SK-N-SH (cell line): Measurements from ENCODE around the gene C1orf226. TPM values are rescaled to one million over a fixed set of nuclear protein-coding genes. Genes with fewer than 3 reads are reported as not detected.

Experiments used
- CTCF ChIA-PET: fragments of 300-600, 350-600 bp; formaldehyde crosslinking; extraction: SDS; loops from one replicate; lab custom pipeline; 2021; lab: Yijun Ruan, JAX
- POLR2A ChIA-PET: fragments of 350-600 bp; sonication (Branson Sonifier 250); formaldehyde crosslinking; extraction: SDS; loops from one replicate; lab custom pipeline; 2020; ENCODE audit warnings: antibody characterized with exemption, inconsistent platforms; lab: Yijun Ruan, JAX
- DNase-seq: peaks from one replicate; pipeline ENCODE4 v3.0.0; 2012
- H2AFZ ChIP-seq: fragments of 200-600 bp; sonication (generic); 2 replicates; pipeline ENCODE4 v1.8.1; 2016; ENCODE audit warnings: antibody characterized with exemption, mild to moderate bottlenecking, low read depth
- H3F3A ChIP-seq: fragments of 200-600 bp; sonication (generic); replicated peaks from 2 replicates; pipeline ENCODE3; 2016; ENCODE audit warnings: antibody characterized with exemption, mild to moderate bottlenecking; ENCODE audit not compliant: insufficient read depth
- H3K27ac ChIP-seq, 2 experiments: fragments of 200-500 bp in 1 of 2; fragments of 200-600 bp in 1 of 2; sonication (Bioruptor generic) in 1 of 2; sonication (generic), shearing (Covaris generic) in 1 of 2; 2 replicates each; pipeline versions ENCODE4 v1.5.1 to v1.6.1; 2014 to 2016; ENCODE audit warnings: low read depth in 2 of 2, inconsistent platforms in 1 of 2, low read length in 1 of 2, mild to moderate bottlenecking in 1 of 2, mixed read lengths in 1 of 2
- H3K27me3 ChIP-seq: fragments of 200-600 bp; sonication (generic), shearing (Covaris generic); 2 replicates; pipeline ENCODE4 v1.6.1; 2016; ENCODE audit warnings: mixed run types; ENCODE audit not compliant: insufficient read depth
- H3K36me3 ChIP-seq, 2 experiments: fragments of 200-500 bp in 1 of 2; fragments of 200-600 bp in 1 of 2; sonication (Bioruptor generic) in 1 of 2; sonication (generic) in 1 of 2; replicated peaks in 1 of 2; 2 replicates each; pipeline versions ENCODE3 to v1.5.1; 2014 to 2016; ENCODE audit warnings: low read length in 1 of 2, mild to moderate bottlenecking in 1 of 2; ENCODE audit not compliant: insufficient read depth in 2 of 2, control insufficient read depth in 1 of 2
- H3K4me1 ChIP-seq, 2 experiments: fragments of 200-500 bp in 1 of 2; fragments of 200-600 bp in 1 of 2; sonication (Bioruptor generic) in 1 of 2; sonication (generic), shearing (Covaris generic) in 1 of 2; 2 replicates each; pipeline versions ENCODE4 v1.5.1 to v1.6.1; 2014 to 2016; ENCODE audit warnings: low read depth in 1 of 2, low read length in 1 of 2, mixed run types in 1 of 2; ENCODE audit not compliant: insufficient read depth in 2 of 2, control insufficient read depth in 1 of 2
- H3K4me2 ChIP-seq: fragments of 200-600 bp; sonication (generic), shearing (Covaris generic); 2 replicates; pipeline ENCODE4 v1.6.1; 2017; ENCODE audit warnings: mixed run types
- H3K4me3 ChIP-seq, 2 experiments: fragments of 200-500 bp in 1 of 2; fragments of 200-600 bp in 1 of 2; sonication (Bioruptor generic) in 1 of 2; sonication (generic), shearing (Covaris generic) in 1 of 2; 2 replicates each; pipeline versions ENCODE4 v1.5.1 to v1.8.1; 2014 to 2016; ENCODE audit warnings: low read depth in 2 of 2, inconsistent platforms in 1 of 2, low read length in 1 of 2, mild to moderate bottlenecking in 1 of 2, mixed read lengths in 1 of 2, moderate library complexity in 1 of 2
- H3K79me2 ChIP-seq: fragments of 200-600 bp; sonication (generic); 2 replicates; pipeline ENCODE4 v1.8.1; 2017; ENCODE audit warnings: mild to moderate bottlenecking; ENCODE audit not compliant: insufficient read depth
- H3K9ac ChIP-seq: fragments of 200-600 bp; sonication (generic); 2 replicates; pipeline ENCODE4 v1.6.1; 2017; ENCODE audit warnings: mixed run types
- H3K9me2 ChIP-seq: fragments of 200-600 bp; sonication (generic); 2 replicates; pipeline ENCODE4 v1.6.1; 2017; ENCODE audit warnings: mixed run types
- H3K9me3 ChIP-seq: fragments of 200-600 bp; sonication (generic); 2 replicates; pipeline ENCODE4 v1.6.1; 2017; ENCODE audit warnings: mixed run types, mild to moderate bottlenecking, moderate library complexity
- H4K20me1 ChIP-seq: fragments of 200-600 bp; sonication (generic); 2 replicates; pipeline ENCODE4 v1.6.1; 2017; ENCODE audit warnings: mild to moderate bottlenecking, mixed run types; ENCODE audit not compliant: insufficient read depth
- EP300 ChIP-seq, 2 experiments: IDR thresholded peaks; 2 replicates each; pipeline versions ENCODE4 v1.4.0 to v1.6.1; 2012; ENCODE audit warnings: borderline replicate concordance in 1 of 2, low read depth in 1 of 2, low read length in 1 of 2
- EZH2phosphoT487 ChIP-seq: fragments of 200-600 bp; sonication (generic); IDR thresholded peaks from 2 replicates; pipeline ENCODE4 v1.6.1; 2017; ENCODE audit warnings: low read depth, mixed run types, mild to moderate bottlenecking, antibody characterized with exemption, moderate library complexity, borderline replicate concordance
- FOXJ3 ChIP-seq: sonication (generic); formaldehyde crosslinking; IDR thresholded peaks from 2 replicates; pipeline ENCODE4 v1.5.1; 2020; ENCODE audit warnings: mild to moderate bottlenecking, missing genetic modification reagents
- GATA2 ChIP-seq: sonication (generic); formaldehyde crosslinking; IDR thresholded peaks from 2 replicates; pipeline ENCODE4 v1.5.0; 2020; ENCODE audit warnings: mild to moderate bottlenecking, missing genetic modification reagents
- JUND ChIP-seq: IDR thresholded peaks from 2 replicates; pipeline ENCODE4 v1.4.0; 2012
- MAX ChIP-seq: IDR thresholded peaks from 2 replicates; pipeline ENCODE4 v1.4.0; 2012; ENCODE audit warnings: low read depth
- NRF1 ChIP-seq: IDR thresholded peaks from 2 replicates; pipeline ENCODE4 v1.6.1; 2012; ENCODE audit warnings: low read depth, mild to moderate bottlenecking, low read length
- POLR2AphosphoS5 ChIP-seq: IDR thresholded peaks from 2 replicates; pipeline ENCODE4 v1.6.1; 2012; ENCODE audit warnings: low read depth, low read length
- RCOR1 ChIP-seq: fragments of 150-350 bp; IDR thresholded peaks from 2 replicates; pipeline ENCODE4 v1.6.1; 2017; ENCODE audit warnings: antibody characterized with exemption, low read length
- RFX5 ChIP-seq: IDR thresholded peaks from 2 replicates; pipeline ENCODE4 v1.6.1; 2012; ENCODE audit warnings: mild to moderate bottlenecking, improper control_type of control experiment, low read length
- RXRA ChIP-seq: IDR thresholded peaks from 2 replicates; pipeline ENCODE4 v1.4.0; 2012; ENCODE audit warnings: low read depth, mild to moderate bottlenecking, borderline replicate concordance
- SIN3A ChIP-seq: IDR thresholded peaks from 2 replicates; pipeline ENCODE4 v1.6.1; 2012; ENCODE audit warnings: low read depth, mild to moderate bottlenecking, low read length, moderate library complexity, borderline replicate concordance
- SMC3 ChIP-seq: IDR thresholded peaks from 2 replicates; pipeline ENCODE4 v1.6.1; 2012; ENCODE audit warnings: low read depth, low read length, improper control_type of control experiment
- TAF1 ChIP-seq: IDR thresholded peaks from 2 replicates; pipeline ENCODE4 v1.6.1; 2012; ENCODE audit warnings: low read depth, mild to moderate bottlenecking, low read length, moderate library complexity, borderline replicate concordance
- TCF12 ChIP-seq: IDR thresholded peaks from 2 replicates; pipeline ENCODE4 v1.4.0; 2012
- TEAD4 ChIP-seq: IDR thresholded peaks from 2 replicates; pipeline ENCODE4 v1.4.0; 2012; ENCODE audit warnings: mild to moderate bottlenecking, borderline replicate concordance; ENCODE audit not compliant: insufficient read depth
- USF1 ChIP-seq: IDR thresholded peaks from 2 replicates; pipeline ENCODE4 v1.4.0; 2012; ENCODE audit warnings: low read depth, borderline replicate concordance
- USF2 ChIP-seq: fragments of 150-350 bp; IDR thresholded peaks from 2 replicates; pipeline ENCODE4 v1.6.1; 2017; ENCODE audit warnings: antibody characterized with exemption, low read length, low read depth, borderline replicate concordance
- YY1 ChIP-seq: IDR thresholded peaks from 2 replicates; pipeline ENCODE4 v1.4.0; 2012; ENCODE audit warnings: low read depth, mild to moderate bottlenecking
- WGBS: methylation state at CpG from one replicate; pipeline ENCODE4 v1.1.6; 2017; ENCODE audit warnings: low lambda C conversion rate; 5-methylcytosine and 5-hydroxymethylcytosine counted together
- polyA plus RNA-seq, 3 experiments: library from polyadenylated mRNA; depleted of rRNA; stranded (reverse); fragments of >200 nt; gene quantifications; 2 replicates each; pipeline ENCODE4 v1.2.3, GENCODE V29; 2012

Gene C1orf226
- polyA plus RNA-seq, 1 of the 3 experiments (the other 2 are of a cell fraction) = 0.03 TPM

- Histone ChIP-seq H3K36me3 (no peaks in the 10 kb centered on the region), H3K9me3 (no peaks in the 10 kb centered on the region), H3K4me3 (no peak overlapping the region), H3K9me2 (no peaks in the 10 kb centered on the region), H3K27me3 (peaks cover 4% of the 10 kb centered on the region; the same call in 1 of the 2 replicates), H3K4me1 (peaks cover 0 to 19% of the 10 kb centered on the region in 2 experiments; a peak in 1 of 4 replicates), H3F3A (peaks cover under 1% of the 10 kb centered on the region), H3K9ac (no peak overlapping the region), H3K4me2 (no peak overlapping the region), H4K20me1 (no peaks in the 10 kb centered on the region), H2AFZ (no peak overlapping the region), H3K79me2 (no peaks in the 10 kb centered on the region)
- CTCF ChIA-PET = interaction anchor here (1.5 kb wide), 1 partner anchor 331 kb away, joined by 5 read pairs; no protein-coding TSS in a partner anchor
- peak; percentile 1 for DNase-seq
- POLR2A ChIA-PET = no interaction called here
- 75% methylated on average over 20 of the region's 20 CpGs for WGBS
- TF ChIP-seq YY1 (no peak), POLR2AphosphoS5 (no peak), NRF1 (no peak), MAX (no peak), TAF1 (no peak), FOXJ3 (CRISPR knock-in tag) (no peak), EP300 (IDR thresholded peaks at IDR 0.05; ENCODE audit: borderline replicate concordance in 1 of 2, low read depth in 1 of 2, low read length in 1 of 2) (no peak), RFX5 (no peak), RCOR1 (no peak), USF2 (no peak), EZH2phosphoT487 (no peak), GATA2 (CRISPR knock-in tag) (no peak), TEAD4 (no peak), SIN3A (no peak), SMC3 (no peak), TCF12 (no peak), USF1 (no peak), JUND (no peak), RXRA (no peak)
- TF ChIP-seq, all 33 proteins: peak for 0
- no peak overlapping the region for H3K27ac ChIP-seq
These were observed 5.9 kb downstream of the C1orf226 start for GRCh38 chr1:162387226-162388082.
